HepG2 (cell line): ENCODE results near the gene PPP1R9A. TPM values are rescaled to one million over a fixed set of nuclear protein-coding genes. Genes with fewer than 3 reads are reported as not detected.

ENCODE experiments used
- GLI4 ChIP-seq: sonication (generic); formaldehyde crosslinking; IDR thresholded peaks from 2 replicates; pipeline ENCODE4 v1.5.1; 2020; ENCODE audit warnings: missing genetic modification reagents, mild to moderate bottlenecking, moderate library complexity, borderline replicate concordance
- HBP1 ChIP-seq: IDR thresholded peaks from 2 replicates; pipeline ENCODE4 v1.6.1; 2016; ENCODE audit warnings: low read depth, control low read depth
- REST ChIP-seq, 2 experiments: IDR thresholded peaks; 2 replicates each; pipeline ENCODE4 v1.6.1; 2011 to 2012; ENCODE audit warnings: low read length in 2 of 2, borderline replicate concordance in 1 of 2, low read depth in 1 of 2, mild to moderate bottlenecking in 1 of 2, moderate library complexity in 1 of 2
- SNRNP70 ChIP-seq: fragments of 200-400 bp; formaldehyde crosslinking; IDR thresholded peaks from 2 replicates; pipeline ENCODE4 v1.6.1; 2017; ENCODE audit warnings: mild to moderate bottlenecking, low read depth, low read length, moderate library complexity
- TOPORS ChIP-seq: sonication (generic); formaldehyde crosslinking; IDR thresholded peaks from 2 replicates; pipeline ENCODE4 v1.8.0; 2023; ENCODE audit warnings: mild to moderate bottlenecking, missing genetic modification reagents
- ZBTB1 ChIP-seq: sonication (generic); formaldehyde crosslinking; IDR thresholded peaks from 2 replicates; pipeline ENCODE4 v1.4.0; 2020; ENCODE audit warnings: missing genetic modification reagents, borderline replicate concordance
- ZBTB3 ChIP-seq: sonication (generic); formaldehyde crosslinking; IDR thresholded peaks from 2 replicates; pipeline ENCODE4 v1.4.0; 2020; ENCODE audit warnings: low read depth, mild to moderate bottlenecking, moderate library complexity, missing genetic modification reagents, borderline replicate concordance
- ZNF34 ChIP-seq: sonication (generic); formaldehyde crosslinking; IDR thresholded peaks from 2 replicates; pipeline ENCODE4 v1.4.0; 2020; ENCODE audit warnings: mild to moderate bottlenecking, missing genetic modification reagents, borderline replicate concordance
- ZNF382 ChIP-seq: sonication (generic); formaldehyde crosslinking; IDR thresholded peaks from 2 replicates; pipeline ENCODE4 v1.5.0; 2020; ENCODE audit warnings: missing genetic modification reagents, mild to moderate bottlenecking, borderline replicate concordance
- ZNF747 ChIP-seq: sonication (generic); formaldehyde crosslinking; IDR thresholded peaks from 2 replicates; pipeline ENCODE4 v1.8.1; 2023; ENCODE audit warnings: missing genetic modification reagents, mild to moderate bottlenecking, borderline replicate concordance
- ZNF781 ChIP-seq: sonication (generic); formaldehyde crosslinking; IDR thresholded peaks from 2 replicates; pipeline ENCODE4 v1.5.1; 2020; ENCODE audit warnings: borderline replicate concordance, mild to moderate bottlenecking, missing genetic modification reagents; ENCODE audit errors: not compliant biosample characterization
- polyA plus RNA-seq, 8 experiments: library from polyadenylated mRNA; depleted of rRNA in 3 of 8; stranded (reverse) in 7 of 8; unstranded in 1 of 8; fragments of >200 nt; fragmentation: Illumina TruSeq in 4 of 8; extraction: Trizol in 4 of 8; gene quantifications; 2 replicates each; pipeline versions ENCODE4 v1.2.1 to v1.2.3, GENCODE V29; 2011 to 2016; ENCODE audit warnings: low read depth in 4 of 8, missing spikeins in 1 of 8, mixed read lengths in 1 of 8; ENCODE audit not compliant: insufficient read depth in 1 of 8
- total RNA-seq, 5 experiments: library from RNA; depleted of rRNA; stranded (reverse); fragments of >200 nt; fragmentation: Illumina TruSeq; extraction: Trizol; gene quantifications; 2 replicates each; pipeline ENCODE4 v1.2.3, GENCODE V29; 2016; ENCODE audit warnings: low read depth in 1 of 5
- TF ChIP-seq, protein P1 (sequence below): sonication (generic); formaldehyde crosslinking; IDR thresholded peaks from one replicate; pipeline ENCODE4 v1.5.1; 2020; ENCODE audit warnings: mild to moderate bottlenecking, missing genetic modification reagents; ENCODE audit errors: not compliant biosample characterization
- TF ChIP-seq, protein P2 (sequence below): IDR thresholded peaks from 2 replicates; pipeline ENCODE4 v1.6.1; 2016; ENCODE audit warnings: missing biosample characterization, missing genetic modification reagents, low read depth

Gene PPP1R9A
- total and polyA plus RNA-seq, 2 of the 13 experiments (the other 11 are each of a cell fraction or from before 2014, with no cell fraction given), result 11.4 to 31.9 TPM

DNA sequence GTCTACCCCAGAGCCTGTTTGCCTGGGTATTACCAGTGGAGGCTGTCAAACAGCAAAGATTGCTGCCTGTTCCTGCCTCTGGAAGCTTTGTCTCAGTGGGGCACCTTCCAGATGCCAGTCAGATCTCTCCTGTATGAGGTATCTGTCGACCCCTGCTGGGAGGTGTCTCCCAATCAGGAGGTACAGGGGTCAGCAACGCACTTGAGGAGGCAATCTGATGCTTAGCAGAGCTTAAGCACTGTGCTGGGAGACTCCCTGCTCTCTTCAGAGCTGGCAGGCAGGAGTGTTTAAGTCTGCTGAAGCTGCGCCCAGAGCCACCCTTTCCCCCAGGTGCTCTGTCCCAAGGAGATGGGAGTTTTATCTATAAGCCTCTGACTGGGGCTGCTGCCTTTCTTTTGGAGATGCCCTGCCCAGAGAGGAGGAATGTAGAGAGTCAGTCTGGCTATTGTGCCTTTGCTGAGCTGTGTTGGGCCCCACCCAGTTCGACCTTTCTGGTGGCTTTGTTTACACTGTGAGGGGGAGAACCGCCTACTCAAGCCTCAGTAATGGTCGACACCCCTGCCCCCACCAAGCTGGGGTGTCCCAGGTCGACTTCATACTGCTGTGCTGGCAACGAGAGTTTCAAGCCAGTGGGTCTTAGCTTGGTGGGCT is 62.2 kb downstream of the PPP1R9A start (continued):
- TF ChIP-seq, protein P1, sequence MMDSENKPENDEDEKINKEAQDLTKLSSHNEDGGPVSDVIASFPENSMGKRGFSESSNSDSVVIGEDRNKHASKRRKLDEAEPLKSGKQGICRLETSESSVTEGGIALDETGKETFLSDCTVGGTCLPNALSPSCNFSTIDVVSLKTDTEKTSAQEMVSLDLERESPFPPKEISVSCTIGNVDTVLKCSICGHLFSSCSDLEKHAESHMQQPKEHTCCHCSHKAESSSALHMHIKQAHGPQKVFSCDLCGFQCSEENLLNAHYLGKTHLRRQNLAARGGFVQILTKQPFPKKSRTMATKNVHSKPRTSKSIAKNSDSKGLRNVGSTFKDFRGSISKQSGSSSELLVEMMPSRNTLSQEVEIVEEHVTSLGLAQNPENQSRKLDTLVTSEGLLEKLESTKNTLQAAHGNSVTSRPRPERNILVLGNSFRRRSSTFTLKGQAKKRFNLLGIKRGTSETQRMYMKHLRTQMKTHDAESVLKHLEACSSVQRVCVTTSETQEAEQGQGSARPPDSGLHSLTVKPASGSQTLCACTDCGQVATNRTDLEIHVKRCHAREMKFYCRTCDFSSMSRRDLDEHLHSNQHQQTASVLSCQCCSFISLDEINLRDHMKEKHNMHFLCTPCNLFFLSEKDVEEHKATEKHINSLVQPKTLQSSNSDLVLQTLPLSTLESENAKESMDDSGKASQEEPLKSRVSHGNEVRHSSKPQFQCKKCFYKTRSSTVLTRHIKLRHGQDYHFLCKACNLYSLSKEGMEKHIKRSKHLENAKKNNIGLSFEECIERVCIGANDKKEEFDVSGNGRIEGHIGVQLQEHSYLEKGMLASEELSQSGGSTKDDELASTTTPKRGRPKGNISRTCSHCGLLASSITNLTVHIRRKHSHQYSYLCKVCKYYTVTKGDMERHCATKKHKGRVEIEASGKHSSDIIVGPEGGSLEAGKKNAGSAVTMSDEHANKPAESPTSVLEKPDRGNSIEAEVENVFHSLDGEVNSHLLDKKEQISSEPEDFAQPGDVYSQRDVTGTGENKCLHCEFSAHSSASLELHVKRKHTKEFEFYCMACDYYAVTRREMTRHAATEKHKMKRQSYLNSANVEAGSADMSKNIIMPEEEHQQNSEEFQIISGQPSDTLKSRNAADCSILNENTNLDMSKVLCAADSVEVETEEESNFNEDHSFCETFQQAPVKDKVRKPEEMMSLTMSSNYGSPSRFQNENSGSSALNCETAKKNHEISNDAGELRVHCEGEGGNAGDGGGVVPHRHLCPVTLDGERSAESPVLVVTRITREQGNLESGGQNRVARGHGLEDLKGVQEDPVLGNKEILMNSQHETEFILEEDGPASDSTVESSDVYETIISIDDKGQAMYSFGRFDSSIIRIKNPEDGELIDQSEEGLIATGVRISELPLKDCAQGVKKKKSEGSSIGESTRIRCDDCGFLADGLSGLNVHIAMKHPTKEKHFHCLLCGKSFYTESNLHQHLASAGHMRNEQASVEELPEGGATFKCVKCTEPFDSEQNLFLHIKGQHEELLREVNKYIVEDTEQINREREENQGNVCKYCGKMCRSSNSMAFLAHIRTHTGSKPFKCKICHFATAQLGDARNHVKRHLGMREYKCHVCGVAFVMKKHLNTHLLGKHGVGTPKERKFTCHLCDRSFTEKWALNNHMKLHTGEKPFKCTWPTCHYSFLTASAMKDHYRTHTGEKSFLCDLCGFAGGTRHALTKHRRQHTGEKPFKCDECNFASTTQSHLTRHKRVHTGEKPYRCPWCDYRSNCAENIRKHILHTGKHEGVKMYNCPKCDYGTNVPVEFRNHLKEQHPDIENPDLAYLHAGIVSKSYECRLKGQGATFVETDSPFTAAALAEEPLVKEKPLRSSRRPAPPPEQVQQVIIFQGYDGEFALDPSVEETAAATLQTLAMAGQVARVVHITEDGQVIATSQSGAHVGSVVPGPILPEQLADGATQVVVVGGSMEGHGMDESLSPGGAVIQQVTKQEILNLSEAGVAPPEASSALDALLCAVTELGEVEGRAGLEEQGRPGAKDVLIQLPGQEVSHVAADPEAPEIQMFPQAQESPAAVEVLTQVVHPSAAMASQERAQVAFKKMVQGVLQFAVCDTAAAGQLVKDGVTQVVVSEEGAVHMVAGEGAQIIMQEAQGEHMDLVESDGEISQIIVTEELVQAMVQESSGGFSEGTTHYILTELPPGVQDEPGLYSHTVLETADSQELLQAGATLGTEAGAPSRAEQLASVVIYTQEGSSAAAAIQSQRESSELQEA, result no peak
- TF ChIP-seq ZNF781 (CRISPR knock-in tag) (no peak), ZNF34 (CRISPR knock-in tag) (no peak), ZNF382 (CRISPR knock-in tag) (no peak), GLI4 (no peak), ZNF747 (CRISPR knock-in tag) (no peak), REST (IDR thresholded peaks at IDR 0.05; ENCODE audit: borderline replicate concordance in 1 of 2, low read depth in 1 of 2, low read length in 2 of 2) (no peak), ZBTB1 (CRISPR knock-in tag) (no peak), ZBTB3 (CRISPR knock-in tag) (no peak), SNRNP70 (no peak), HBP1 (CRISPR knock-in tag) (no peak), TOPORS (CRISPR knock-in tag) (no peak)
- TF ChIP-seq, protein P2, sequence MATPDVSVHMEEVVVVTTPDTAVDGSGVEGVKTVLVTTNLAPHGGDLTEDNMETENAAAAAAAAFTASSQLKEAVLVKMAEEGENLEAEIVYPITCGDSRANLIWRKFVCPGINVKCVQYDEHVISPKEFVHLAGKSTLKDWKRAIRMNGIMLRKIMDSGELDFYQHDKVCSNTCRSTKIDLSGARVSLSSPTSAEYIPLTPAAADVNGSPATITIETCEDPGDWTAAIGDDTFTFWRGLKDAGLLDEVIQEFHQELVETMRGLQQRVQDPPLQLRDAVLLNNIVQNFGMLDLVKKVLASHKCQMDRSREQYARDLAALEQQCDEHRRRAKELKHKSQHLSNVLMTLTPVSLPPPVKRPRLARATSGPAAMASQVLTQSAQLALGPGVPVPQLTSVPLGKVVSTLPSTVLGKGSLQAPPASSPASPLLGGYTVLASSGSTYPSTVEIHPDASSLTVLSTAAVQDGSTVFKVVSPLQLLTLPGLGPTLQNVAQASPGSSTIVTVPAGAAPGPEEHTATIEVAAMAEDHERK (CRISPR knock-in tag), result no peak
